Hematopoietic multipotent progenitor cell treated with erythropoietin and hydrocortisone succinate and interleukin-3 and kit ligand, for 4 days (in vitro differentiated cells): ENCODE results near the gene TMEM9.
"Not testable (repeated sequence)": the region's sequence is repeated elsewhere in the genome, so short reads cannot be mapped to it uniquely, and the experiment has no call there.

Experiments used
- DNase-seq: peaks from one replicate; pipeline ENCODE4 v3.0.0-alpha.2; 2015

TMEM9 gene

DNA sequence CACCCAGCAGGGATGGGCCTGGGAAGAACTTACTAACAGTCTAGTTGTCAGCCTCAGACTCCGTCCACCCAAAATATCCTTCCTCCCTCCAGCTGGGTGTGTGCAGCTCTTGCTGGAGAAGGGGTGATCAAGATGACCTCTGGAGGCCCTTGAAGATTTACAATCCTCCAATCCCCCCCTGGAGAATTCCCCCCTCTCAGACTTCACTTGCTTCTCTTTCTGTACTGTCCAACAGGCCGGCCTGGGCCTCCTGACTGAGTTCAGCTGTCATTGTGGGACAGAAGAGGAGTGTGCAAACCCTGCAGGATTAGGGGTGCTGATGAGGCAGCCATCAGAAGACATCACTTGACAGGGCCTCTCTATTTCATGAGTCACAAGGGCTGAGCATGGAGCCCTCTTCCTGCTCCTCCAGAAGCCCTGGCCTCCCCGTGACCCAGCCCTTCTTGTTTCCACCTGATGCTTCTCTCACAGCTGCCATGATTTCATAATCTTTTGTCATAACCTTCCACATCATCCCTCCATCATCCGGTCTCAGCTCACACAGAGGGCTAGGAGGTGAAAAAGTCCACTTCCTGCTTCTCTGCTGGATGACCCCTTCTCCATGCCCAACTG is 18.8 kb upstream of the TMEM9 start:
- no peak for DNase-seq

DNA sequence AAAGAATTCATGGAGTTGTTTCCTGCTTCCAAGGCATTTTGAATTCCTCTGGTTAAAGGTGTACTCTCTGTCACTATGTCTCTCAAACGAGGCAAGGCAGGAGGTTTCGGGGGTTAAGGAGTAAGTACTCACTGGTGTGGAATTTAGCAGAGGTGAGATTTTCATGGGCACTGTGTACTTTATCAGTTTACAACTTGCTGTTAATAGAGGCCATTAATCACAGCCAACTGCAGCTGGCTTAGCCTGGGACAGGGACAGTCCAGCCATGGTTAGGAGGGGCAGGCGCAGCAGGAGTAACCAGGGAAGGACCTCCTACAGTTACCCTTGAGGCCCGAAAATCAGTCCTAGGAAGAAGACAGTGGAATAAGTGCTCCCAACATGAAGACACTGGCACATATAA is 18.1 kb upstream of the TMEM9 start:
- DNase-seq = no peak

DNA sequence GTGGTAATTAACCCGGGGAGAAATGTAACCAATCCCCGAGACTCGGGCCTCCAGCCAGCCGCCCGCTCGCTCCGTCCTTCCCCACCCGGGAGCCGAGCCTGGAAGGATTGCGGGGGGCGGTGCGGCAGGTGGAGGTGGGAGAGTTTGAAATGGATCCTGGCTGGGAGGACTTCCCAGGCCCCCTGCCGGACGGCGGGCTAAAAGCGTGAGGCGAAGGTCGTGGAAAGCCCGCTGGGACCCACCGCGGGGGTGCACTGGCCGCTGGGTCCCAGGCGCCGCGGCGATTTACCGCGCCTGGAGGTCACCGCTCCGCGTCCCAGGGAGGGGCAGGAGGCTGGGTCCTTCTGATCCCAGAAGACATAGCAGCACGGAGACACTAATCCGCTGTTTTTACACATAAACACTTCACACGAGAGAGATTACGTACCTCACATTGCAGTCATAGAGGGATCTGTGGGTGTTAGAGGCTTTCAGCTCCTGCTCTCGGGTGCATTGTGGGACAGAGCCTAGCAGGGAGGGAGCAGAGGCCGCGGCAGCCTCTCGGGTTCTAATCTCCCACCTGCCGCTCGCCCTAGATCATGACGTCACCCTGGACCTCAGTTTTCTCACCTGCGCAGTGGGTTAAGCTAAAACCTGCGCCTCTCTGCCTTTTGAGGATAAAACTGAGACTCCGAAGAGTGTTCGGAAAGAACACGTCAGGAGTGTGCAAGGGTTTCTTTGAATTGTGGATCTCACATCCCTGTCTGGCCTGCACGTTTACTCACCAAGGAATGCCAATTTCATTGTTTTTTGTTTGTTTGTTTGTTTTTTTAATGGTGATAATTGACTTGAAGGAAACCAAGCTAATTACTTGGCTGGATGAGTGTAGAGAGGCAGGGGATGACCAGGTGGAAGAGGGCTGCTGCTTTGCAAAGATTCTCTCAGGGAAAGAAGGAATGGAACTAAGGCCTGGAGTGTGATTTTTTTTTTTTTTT is 17.1 kb upstream of the TMEM9 start:
- DNase-seq = peak; percentile 48

DNA sequence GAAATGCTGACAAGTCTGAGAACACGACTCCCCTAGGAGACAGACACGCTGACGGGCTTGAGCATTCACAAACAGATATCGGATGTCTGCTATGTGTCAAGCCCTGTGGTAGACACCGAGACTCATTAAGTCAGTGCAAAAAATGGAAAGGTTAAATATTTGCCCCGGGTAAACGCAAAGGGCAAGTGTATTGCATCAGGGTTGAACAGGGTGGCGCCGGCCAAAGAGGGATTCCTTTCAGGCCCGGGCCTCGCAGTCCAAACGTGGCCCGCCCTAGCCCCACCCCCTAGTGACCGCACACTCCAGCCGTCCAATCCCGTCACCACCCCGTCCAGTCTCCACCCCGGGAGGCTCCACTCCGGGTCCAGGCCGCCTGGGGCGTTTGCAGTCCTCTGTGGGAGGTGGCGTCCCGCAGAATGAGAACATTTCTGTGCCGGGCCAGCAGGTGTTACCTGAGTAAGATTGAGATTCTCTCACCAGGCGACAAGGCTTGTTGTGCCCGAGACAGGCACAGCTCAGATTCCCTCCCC is 16.3 kb upstream of the TMEM9 start:
- DNase-seq = peak; percentile 93

DNA sequence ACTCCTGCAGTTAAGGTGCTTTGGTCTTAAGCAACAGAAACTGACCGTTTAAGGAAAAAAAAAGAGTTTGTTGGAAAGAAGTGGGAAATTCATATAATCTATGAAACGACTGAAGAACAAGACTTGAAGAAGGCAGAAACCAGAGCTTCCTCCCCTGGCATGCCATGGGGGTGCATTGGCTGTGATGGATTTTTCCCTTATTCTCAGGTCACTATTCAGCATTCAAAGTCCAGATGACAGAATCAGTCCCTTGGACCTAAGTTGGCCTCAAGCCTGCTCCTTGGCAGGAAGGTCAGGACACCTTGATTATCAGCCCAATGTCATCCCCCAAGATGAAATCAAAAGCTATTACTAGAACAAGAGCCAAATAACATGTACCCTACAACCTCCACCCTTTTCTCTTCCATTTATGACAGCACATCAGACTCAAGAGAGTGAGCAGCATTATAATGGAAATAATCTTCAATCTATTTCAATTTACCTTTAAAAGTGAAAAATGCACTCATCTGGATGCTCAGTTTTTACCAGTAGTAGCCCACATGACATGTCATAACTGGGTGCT is 15.8 kb upstream of the TMEM9 start:
- DNase-seq = no peak

DNA sequence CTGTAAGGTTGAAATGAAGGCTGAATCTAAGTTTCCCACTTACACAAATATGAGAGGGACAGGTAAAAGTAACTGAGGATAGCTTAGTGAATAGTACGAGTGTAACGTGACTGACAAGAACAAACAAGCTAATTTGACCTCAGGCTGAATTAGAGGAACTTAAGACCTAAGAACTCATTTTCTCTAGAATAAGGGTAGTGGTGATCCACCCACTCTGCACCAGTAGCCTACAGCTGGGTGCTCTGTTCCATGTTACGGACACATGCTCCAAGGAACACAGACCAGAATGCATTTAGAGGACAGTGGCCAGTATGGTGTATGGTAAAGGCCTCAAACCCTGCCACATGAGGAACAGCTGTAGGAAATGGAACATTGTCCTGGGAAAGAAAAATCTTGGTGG is 14.9 kb upstream of the TMEM9 start:
- DNase-seq = no peak

DNA sequence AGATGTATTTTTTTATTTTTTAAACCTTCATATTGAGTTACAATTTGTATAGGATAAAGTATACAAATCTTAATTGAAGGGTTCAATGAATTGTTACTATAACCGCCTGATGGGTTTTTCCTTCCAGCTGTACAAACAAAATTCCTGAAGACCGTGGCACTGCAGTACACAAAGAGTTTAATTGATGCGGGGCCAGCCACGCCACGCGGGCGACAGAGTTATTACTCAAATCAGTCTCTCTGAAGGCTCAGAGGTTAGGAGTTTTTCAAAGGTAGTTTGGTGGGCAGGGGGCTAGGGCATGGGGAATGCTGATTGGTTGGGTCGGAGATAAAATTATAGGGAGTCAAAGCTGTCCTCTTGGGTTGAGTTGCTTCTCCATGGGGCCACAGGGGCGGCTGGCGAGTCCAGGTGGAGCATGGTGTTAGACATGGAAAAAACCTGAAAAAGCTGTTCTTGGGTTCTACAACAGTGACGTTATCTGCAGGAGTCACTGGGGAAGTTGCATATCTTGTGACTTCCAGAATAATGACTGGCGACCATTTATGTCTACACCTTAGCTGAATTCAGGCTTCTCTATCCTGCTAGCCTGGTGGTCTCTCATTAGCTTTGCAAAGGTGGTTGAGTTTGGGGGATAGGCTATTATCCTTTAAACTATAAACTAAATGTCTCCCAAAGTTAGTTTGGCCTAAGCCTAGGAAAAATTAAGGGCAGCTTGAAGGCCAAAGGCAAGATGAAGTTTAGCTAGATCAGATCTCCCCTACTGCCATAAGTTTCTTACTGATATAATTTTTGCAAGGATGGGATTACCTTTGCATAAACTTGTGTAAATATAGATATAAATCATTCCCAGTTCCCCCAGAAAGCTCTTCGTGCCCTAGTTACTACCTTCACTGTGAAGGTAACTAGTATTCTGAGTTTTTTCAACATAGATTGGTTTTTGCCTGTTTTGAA is 13.0 kb upstream of the TMEM9 start:
- no peak for DNase-seq

DNA sequence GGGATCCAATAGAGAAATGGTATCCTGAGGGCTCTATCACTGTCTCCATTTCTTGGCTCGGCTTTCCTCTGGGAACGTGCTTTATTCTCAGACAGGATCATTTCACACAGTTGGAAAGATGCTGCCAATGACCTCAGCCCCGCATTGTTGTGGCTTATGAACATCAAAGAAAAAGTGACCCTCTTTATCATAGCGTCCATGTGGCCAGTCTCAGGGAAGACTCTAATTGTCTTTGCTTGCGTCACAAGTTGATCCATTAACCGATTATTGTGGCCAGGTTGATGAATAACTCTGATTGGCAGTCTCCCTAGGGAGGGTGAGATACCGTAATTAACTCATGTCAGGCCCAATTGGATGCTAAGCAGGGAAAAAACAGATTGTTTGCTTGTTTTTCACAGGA is 10.4 kb upstream of the TMEM9 start:
- no peak for DNase-seq

DNA sequence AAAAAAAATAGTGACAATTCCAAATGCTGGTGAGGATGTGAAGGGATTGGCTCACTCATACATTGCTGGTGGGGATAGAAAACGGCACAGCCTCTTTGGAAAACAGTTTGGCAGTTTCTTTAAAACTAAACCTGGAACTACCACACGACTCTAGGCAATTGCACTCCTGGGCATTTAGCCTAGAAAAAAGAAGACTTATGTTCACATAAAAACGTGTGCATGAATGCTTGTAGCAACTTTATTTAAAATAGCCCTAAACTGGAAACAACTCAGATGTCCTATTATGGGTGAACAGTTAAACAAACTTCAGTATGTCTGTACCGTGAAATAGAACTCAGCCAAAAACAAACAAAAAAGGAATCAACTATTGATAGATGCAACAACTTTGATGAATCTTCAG is 9.4 kb upstream of the TMEM9 start:
- no peak for DNase-seq

DNA sequence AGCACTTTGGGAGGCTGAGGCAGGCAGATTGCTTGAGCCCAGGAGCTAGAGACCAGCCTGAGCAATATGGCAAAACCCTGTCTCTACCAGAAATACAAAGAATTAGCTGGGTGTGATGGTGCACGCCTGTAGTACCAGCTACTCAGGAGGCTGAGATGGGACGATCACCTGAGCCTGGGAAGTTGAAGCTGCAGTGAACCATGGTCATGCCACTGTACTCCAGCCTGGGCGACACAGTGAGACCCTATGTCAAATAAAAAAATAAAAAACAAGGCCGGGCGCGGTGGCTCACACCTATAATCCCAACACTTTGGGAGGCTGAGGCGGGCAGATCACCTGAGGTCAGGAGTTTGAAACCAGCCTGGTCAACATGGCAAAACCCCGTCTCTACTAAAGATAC is 8.8 kb upstream of the TMEM9 start:
- not testable (repeated sequence) for DNase-seq

DNA sequence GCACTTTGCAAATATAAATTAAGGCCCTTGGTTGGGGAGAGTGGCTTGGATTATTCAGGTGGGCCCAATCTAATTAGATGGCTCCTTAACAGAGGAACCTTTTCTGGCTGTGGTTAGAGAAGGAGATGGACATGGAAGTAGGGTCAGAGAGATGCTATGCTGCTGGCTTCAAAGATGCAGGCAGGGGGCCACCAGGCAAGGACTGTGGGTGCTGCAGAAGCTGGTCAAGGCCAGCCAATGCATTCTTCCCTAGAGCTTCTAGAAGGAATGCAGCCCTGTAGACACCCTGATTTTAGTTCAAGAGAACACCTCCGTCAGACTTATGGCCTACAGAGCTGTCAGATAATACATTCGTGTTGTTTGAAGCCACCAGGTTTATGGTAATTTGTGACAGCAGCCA is 3.7 kb upstream of the TMEM9 start:
- no peak for DNase-seq

DNA sequence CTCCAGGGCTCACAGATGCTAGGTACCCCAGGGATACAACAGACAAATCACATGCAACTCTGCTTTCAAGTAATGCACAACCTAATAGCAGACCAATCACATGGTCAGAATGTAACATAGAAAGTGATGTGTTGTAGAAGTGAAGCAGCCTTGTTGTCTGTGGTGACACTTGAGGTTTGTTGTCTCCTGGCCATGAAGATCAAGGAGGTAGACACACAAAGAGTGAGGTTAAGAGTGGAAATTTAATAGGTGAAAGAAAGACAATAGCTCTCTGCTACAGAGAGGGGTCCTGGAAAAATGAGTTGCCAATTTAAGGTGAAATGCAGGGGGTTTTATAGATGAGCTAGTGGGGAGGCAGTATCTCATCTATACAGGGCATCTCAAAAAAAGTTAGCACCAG is 2.5 kb upstream of the TMEM9 start:
- DNase-seq = no peak

DNA sequence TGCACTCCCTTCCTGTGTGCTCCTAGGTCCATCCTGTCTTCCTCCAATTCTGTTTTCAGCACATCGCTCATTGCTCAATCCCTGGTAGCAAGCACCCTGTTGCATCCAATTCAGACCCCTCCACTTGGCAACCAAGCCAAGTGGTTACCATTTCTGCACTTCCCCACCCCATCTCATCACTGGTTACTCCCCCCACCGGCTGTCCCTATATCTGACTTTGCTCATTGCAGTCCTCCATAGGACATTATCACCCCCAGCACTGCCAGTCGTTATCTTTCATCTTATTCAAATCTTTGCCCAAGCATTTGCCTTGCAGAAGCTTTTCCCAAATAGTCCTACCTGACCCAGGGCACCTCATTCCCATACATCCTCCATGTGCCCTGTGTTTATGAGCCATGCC is 2.1 kb upstream of the TMEM9 start:
- DNase-seq = no peak

DNA sequence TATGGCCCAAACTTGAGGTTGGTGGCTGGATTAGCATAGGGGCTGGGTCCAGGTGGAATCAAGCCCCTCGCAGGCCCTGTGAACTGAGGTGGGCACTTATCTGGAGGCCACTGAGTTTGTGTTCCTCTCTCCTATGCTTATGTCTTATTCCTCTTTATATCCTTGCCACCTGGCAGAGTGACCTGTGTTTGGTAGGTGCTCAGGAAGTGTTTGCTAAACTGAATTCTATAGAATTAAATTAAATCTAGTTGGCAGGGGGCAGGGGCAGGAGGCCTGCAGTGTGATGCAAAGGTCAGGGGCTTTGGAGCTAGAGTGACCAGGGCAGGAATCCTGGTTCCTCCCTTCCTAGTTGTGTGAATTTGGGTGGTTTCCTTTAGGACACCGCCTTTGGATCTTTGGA is 1.1 kb upstream of the TMEM9 start:
- DNase-seq = no peak

DNA sequence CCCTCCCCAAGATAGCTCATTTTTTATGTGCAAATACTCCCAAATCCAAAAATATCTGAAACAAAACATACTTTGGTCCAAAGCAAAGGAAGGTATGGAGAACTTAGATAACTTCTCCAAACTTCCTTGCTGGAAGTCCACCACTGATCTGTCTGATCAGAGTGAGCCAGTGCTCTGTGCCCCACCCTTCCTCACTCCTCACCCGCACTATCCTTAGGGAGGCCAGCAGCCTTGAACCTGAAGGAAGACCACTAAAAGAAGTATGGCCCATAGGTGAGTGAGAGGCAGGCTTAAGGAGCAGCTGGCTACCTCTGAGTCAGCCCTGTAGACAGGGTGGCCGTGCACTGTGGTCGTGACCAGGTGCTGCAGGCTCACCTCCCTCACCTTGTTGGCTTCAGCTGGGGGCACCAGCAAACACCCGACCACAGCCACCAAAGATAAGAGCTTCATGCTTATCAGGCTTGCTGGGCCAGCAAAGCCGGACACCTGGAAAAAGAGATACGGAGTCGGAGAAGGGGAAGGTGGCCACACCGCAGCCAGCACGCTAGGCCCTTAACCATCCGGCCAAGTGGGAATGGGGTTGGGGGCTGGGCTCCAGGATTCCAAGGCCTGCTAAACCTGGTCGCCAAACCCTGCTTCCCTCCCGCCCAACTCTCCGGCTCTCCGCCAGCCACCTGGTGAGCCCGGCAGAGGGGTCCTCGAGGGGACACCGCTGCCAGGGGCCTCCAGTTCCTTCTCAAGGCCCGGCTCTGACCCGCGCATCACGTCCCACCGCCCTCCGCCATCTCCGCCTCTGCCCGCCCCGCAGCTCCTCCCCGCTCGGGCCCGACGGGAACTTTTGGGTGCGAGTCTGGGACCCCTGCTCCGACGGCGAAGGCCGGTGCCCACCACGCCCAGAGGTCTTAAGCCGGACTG is 543 bp downstream of the TMEM9 start:
- DNase-seq = peak; percentile 82

DNA sequence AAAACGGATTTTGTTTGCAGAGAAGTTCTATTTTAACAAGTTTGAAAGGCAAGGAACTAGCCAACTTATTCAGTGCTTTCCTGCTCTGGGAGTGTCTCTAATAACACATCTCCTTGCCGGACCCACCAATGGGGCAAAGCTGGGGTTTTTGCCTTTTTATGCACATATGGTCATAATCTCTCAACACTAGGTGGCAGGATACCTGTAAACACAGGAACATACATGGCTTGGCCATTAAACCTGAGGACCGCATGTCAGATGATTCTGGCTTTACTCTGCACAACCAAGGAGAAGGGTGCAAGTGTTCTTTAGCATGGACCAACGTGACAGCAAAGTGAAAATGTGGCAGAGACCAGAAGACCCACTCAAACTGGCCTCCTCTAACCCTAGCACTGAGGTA is 4.9 kb downstream of the TMEM9 start:
- DNase-seq = peak; percentile 76

DNA sequence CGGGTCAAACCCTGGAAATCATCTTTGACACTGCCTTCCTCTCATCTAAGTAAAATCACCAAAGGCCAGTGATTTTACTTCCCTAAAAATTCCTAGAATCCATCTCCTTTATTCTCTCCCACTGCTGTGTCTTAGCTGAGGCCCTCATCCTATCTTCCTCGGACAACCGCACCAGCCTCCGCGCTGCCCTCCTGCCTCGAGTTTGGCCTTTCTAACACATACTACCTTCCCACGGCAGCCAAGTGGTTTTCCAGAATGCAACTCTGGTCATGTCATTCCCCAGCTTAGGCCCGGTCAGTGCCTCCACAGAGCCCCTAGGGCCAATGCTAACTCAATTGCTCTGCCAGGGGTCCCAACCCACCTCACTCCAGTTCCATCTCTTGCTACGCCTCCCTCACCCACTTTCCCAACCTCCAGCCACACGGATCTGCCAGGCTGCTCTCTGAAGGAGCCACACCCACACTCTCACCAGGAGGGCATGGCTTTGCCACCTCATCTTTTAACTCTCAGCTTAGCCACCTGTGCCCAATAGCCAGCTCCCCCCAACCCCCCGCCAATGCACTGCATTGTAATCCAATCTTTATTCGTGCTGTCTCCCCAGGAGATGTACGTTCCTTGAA is 6.8 kb downstream of the TMEM9 start:
- DNase-seq = no peak

DNA sequence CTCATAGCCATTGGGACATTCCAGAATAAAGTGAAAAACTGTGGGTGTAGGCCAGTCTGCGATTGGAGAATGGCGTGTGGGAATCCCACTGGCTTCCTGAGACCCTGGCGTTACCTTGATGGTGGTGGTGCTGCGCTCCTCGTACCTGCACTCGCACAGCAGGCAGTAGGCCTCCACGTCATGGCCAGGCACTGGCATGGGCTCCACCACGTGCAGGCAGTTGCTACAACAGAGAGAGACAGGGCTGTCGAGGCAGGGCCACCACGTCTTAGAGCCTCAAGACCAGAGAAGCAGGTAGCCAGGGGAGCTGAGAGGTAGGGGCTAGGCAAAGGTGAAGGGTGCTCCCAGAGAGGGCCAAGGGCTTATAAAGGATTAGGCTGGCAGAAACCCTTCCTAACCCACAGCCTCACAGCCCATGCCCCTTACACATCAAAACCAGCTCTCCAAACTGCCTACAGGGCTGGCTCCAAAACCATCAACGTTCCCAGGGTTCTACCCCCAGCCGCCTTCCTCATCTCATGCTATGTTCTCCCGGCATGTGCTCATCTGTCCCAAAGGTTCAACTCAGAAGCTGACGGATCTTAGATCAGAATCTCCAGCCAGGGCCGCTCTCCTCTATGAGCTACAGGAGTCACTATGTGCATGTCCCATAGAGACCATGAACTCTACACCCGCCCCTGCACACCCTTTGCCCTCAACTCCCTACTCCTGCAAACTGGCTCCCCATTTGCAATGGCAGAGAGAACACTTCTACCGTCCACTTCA is 7.5 kb downstream of the TMEM9 start:
- DNase-seq = no peak

DNA sequence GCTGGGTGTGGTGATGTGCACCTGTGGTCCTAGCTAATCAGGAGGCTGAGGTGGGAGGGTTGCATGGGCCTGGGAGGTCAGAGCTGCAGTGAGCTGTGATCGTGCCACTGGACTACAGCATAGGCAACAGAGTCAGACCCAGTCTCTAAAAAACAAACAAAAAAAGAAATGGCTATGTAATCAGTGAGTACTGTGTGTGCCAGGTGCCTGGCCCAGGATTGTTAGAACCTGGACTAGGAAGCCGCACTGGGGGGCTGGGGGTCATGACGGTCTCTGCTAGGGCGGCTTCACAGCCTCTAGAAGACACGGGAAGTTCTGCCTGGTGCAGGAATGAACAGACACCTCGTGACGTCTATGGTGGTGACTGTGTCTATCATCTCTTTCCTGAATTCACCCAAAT is 8.5 kb downstream of the TMEM9 start:
- DNase-seq = no peak

DNA sequence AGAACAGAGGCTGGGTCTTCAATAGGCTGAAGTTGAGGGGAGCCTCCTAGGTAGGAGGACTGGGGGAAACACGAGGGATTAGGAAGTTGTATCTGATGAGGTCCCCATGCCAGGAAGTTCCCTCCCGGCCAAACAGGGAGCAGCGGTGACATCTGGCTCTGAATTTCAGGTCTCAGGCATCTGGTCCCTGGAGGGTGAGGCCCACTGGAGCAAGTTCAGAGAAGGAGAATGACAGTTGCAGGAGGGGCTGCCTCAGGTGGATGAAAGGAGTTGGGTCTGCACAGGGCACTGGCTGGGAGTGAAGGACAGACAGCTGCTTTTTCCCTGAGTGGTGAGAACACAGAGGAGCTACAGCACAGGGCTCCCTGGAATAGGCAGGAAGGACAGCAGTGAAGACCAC is 9.1 kb downstream of the TMEM9 start:
- DNase-seq = no peak
